Activated gamma-delta T cell (primary cell): Measurements from ENCODE around the gene CCR9.
"Not testable (repeated sequence)": the region's sequence is repeated elsewhere in the genome, so short reads cannot be mapped to it uniquely, and the experiment has no call there.

Experiments used
- DNase-seq: peaks from one replicate; lab custom pipeline; 2025; lab: John Stamatoyannopoulos, UW
- total RNA-seq, 2 donors: gene quantifications; one replicate each; lab custom pipeline; 2026; lab: John Stamatoyannopoulos, UW

Gene CCR9
- total RNA-seq: 3.3 to 9.9 reads per million in 2 donors

GRCh38 chr3:45885979-45886705 is at the start of gene CCR9:
Gene CCR9, plus strand, starts transcription at chr3:45886543. Its CDS starts 8,391 bp downstream, at chr3:45894934.
- no peak for DNase-seq

- no peak for DNase-seq
Measured at GRCh38 chr3:45838466-45838865, 47.9 kb upstream of the CCR9 start.

DNA sequence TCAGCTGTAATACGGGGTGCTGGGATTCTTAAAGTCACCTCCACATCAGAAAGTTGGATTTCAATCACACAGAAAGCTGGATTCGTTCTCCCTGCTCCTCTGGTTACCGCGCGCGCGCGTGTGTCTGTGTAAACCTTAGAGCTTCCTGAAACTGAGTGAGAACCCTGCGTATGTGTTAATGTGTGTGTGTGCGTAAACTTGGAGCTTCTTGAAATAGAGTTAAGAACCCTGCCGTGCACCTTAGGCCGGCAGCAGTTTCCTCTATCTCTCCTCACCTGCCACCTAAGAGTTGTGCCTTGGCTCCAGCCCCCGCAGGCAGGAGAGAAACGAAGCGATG is 45.0 kb upstream of the CCR9 start:
- DNase-seq: peak; percentile 23

DNA sequence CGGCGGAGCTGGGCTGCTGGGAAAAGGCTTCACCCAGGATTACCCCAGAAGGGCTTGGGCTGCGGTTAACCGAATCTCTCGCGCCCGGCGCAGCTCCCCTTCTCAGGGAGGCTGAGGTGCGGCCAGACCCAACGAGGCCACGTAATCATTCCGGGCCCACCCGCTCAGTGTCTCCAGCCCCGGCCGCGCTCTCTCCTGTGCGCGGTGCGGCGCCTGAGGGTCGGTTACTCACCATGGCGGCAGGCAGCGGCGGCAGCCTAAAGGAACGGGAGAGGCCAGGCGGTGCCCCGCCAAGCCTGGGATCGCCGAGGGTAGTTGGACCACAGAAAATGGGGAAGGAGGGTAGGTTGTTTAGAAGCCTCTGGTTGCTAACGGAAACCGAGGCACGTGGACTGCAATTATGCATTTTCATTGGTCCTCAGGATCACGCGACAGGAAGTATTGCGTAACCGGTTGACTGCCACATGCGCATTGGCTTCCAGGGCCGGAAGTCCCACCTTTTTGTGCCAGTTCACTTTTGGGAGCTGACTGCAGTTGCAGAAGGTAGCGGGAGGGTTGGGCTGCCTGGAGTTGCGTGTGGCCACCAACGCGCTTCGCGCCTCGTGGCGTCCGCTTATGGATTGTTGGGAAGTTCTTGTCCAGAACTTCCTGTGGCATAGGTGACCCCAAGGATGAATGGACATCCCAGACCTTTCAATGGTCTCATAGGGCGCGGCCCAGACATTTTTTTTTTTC is 44.4 kb upstream of the CCR9 start, which contains the start of gene LZTFL1:
TSS of gene LZTFL1 (minus strand) at position 363 of the 735 bp plus-strand sequence. CDS start at position 235, 128 bp downstream.
- DNase-seq: peak; percentile 52

- DNase-seq: no peak
Measured at GRCh38 chr3:45842851-45843625, 43.3 kb upstream of the CCR9 start.

GRCh38 chr3:45844616-45845015 is 41.7 kb upstream of the CCR9 start:
- DNase-seq: no peak

GRCh38 chr3:45848392-45848791 is 38.0 kb upstream of the CCR9 start:
- no peak for DNase-seq

DNA sequence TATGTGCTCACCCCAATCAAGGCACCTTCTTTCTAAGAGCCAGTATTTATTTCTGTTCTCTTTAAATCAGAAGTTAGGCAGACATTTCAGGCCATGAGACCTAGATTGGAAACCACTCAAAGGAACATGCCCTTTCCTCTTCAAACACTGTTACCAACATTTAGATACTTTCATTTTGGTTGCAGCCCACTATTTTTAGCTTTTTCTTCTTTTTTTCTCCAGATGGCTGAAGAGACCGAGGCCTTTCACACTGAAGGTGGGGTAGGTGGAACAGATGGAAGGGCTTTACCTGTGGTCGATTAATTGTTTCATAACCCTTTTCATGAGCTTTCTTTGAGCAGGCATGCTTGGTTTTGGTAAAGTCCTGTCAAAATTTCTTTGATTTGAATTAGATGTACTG is 33.5 kb upstream of the CCR9 start:
- no peak for DNase-seq

DNA sequence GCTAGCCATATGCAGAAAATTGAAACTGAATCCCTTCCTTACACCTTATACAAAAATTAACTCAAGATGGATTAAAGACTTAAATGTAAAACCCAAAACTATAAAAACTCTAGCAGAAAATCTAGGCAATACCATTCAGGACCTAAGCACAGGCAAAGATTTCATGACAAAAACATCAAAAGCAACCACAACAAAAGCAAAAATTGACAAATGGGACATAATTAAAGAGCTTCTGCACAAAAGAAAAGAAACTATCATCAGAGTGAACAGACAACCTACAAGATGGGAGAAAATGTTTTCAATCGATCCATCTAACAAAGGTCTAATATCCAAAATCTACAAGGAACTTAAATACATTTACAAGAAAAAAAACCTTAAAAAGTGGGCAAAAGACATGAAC is 30.0 kb upstream of the CCR9 start:
- not testable (repeated sequence) for DNase-seq

GRCh38 chr3:45857024-45857423 is 29.3 kb upstream of the CCR9 start:
- DNase-seq: not testable (repeated sequence)

DNA sequence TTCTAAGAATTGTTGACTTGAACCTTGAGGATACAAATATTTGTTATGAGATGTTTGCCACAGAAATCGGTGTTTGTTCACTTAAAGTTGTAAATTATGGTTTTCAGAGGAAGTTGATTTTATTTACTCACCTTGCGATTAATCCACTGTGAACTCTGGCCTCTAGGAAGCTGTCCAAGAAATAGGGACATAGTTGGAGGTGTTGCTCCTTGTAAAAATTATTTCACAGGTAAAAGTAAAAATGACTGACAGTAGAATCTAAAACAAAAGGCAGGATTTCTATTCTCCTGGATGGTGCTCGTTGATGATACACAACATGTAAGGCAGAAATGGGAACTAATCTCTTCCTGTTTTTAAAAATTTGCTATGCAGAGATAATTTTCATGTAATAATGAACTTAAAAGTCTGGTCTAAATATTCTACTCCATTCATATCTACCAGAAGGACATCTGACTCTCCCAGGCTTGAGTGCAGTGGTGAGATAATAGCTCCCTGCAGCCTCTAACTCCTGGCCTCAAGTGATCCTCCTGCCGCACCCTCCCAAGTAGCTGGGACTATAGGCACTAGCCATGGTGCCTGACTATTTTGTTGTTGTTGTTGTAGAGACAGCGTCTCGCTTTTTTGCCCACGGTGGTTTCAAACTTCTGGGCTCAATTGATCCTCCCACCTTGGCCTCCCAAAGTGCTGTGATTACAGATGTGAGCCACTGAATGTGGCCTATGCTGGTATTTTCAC is 27.4 kb upstream of the CCR9 start:
- DNase-seq: no peak

- DNase-seq: no peak
Measured at GRCh38 chr3:45860481-45860880, 25.9 kb upstream of the CCR9 start.

DNA sequence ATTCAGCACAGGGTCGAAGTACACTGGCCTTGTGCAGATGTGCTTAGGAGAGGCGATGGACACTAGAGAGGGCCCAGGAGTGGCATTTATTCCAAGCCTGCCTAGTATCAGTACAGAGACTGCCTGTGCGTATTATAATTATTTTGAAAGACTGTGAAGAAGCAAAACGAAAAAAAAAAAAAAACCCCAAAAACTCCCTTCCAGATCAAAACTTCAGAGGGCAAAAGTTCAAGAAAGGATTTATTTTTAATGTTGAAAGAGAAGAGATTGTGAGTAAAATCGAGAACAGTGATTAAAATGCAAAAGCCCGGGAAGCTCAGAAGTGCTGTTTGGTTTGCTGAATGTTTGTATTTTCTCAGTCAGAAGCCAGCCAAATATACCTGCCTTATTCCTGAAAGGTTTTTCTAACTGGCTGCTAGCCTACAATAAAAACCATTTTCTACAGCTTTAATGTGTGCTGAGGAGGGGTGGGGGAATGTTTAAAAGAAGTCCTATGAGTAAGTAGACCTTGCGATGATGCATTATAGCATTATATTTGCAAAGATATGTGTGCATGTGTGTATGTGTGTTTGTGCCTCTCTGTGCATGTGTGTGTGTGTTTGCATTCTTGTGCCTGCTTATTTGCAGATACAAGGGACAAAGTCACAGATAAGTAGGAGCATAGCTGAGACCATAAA is 25.2 kb upstream of the CCR9 start:
- DNase-seq: no peak

DNA sequence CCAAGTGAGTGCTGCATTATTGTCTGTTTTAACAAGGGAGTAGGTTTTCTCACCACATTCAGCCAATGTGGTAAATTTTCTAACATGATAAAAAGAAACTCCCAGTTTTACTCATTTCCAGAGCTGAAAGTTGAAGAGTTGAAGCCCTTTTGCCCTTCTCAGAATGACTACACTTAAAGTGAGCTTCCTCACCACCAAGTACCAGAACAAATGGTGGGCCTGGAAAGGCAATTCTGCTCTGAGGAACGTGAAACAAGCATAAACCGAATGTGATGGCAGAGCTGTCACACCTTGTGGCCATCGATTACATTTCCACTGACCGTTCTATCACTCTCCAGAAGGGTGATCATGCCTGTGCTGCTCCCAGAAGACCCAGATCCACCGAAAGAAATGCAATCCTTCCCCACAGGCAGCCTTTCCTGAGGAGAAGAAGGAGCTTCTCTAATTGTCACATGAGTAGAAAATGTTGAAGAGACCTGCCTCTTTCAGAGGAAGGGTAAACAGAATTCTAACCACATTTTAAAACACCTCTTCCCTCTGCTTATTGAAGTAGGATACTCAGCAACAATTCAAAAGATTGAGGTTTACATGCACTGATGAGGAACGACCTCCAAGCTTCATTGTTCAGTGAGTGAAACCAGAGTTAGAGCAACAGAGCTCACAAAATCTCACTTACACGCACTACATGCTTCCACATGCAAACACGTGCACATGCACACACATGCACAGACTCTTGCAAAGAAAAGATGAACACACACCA is 21.4 kb upstream of the CCR9 start:
- no peak for DNase-seq

DNA sequence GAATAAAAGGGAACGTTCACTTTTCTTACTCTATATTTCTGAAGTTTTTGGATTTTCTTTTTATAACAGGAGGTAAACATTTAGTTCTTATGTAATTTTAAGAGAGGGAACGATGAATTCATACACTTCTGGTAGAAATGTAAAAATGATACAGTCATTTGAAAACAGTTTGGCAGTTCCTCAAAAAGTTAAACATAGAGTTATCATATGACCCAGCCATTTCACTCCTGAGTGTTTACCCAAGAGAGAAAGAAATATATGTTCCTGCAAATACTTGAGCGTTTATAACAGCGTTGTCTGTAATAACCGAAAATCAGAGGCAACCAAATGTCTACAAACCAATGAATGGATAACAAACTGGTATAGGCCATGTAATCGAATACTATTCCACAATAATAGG is 20.8 kb upstream of the CCR9 start:
- no peak for DNase-seq

- no peak for DNase-seq
Measured at GRCh38 chr3:45868213-45868612, 18.1 kb upstream of the CCR9 start.

GRCh38 chr3:45868650-45869049 is 17.7 kb upstream of the CCR9 start:
- DNase-seq: no peak

DNA sequence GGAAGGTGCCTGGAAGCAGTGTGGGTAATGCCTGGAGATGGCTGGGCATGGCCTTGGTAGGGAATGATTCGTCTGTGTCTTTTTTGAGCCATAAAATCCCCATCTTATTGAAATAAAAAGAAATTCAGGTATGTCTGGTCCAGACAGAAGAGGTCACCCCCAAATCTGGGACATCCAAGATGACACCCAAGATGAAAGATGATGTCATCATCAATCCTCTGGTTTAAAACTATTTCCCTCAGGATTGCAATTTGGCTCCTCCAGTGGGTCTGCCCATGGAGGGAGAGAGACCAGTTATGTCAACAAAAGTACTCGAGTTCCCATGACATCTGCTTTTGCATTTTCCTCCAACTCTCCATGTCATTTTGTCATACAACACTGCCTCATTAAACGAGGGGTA is 16.7 kb upstream of the CCR9 start:
- DNase-seq: no peak

DNA sequence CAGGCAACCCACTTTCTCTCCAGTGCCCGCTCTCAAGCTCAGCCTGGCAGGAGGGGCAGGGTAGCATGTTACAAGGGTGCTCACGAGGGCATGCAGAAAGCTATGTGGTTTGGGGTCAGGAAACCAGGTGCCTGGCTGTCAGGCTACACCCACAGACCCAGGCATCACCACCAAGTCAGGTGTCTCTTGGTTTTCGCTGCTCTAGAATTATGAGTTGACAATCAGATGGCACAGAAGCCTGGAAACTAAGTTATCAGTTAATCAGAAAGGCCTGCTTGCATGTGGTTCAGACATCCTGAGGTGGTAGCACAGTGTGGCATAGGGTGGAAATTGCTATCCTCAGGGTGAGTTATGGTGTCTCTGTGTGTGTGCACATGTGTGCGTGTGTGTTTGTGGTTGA is 16.2 kb upstream of the CCR9 start:
- no peak for DNase-seq

- no peak for DNase-seq
Measured at GRCh38 chr3:45871780-45872179, 14.6 kb upstream of the CCR9 start.

DNA sequence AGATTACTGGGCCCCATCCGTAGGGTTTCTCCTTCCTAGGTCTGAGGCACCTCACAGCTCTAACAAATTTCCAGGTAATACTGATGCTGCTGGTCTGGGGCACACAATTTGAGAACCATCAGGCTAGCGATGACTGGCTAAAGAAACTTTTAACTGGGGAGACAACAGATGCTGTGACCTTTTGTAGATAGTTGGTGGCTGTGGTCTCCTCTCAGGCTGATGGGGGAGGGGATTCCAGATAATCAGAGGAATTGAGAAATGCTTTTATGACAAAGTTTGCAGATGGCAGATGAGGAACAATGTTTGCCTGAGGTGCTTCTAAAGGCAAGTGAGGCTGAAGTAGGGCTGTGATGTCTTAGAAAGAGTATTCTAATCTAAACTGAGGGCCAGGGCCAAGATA is 13.8 kb upstream of the CCR9 start:
- no peak for DNase-seq
